Lower leg skin (tissue), 4 donors: ENCODE measurements around the gene NES. TPM values are rescaled to one million over a fixed set of nuclear protein-coding genes. Genes with fewer than 3 reads are reported as not detected.

Source experiments
- DNase-seq, 2 donors: peaks; one replicate each; pipeline ENCODE4 v3.0.0-alpha.2; 2019; ENCODE audit warnings: low spot score in 2 of 2
- H3K4me3 ChIP-seq: fragments of 200-600 bp; sonication (generic); 2 replicates; pipeline ENCODE4 v1.5.1; 2017; ENCODE audit warnings: mild to moderate bottlenecking, low read depth; ENCODE audit not compliant: poor library complexity, severe bottlenecking
- POLR2A ChIP-seq, 2 donors: fragments of 450-650 bp; IDR thresholded peaks; one replicate each; pipeline ENCODE4 v1.6.1; 2016 to 2017; ENCODE audit warnings: antibody characterized with exemption in 2 of 2, mild to moderate bottlenecking in 1 of 2, moderate library complexity in 1 of 2
- WGBS, 2 donors: methylation state at CpG; one replicate each; pipeline ENCODE4 v1.1.5; 2018; 5-methylcytosine and 5-hydroxymethylcytosine counted together
- intact Hi-C: fragments of 100-400 bp; cut with DNase I; formaldehyde crosslinking; loops from one replicate; pipeline ENCODE4 v1.15.0; 2023; ENCODE audit warnings: low total_unique reads
- total RNA-seq, 4 donors: library from RNA; depleted of rRNA; stranded (reverse); fragments of >200 nt; gene quantifications; one replicate each; pipeline ENCODE4 v1.1.0, GENCODE V29; 2016
- TF ChIP-seq, protein P1 (sequence below), 3 donors: fragments of 450-650 bp; IDR thresholded peaks; one replicate each; pipeline ENCODE4 v1.5.1; 2016; ENCODE audit warnings: antibody characterized with exemption in 3 of 3, mild to moderate bottlenecking in 3 of 3, moderate library complexity in 2 of 3

The NES gene
- total RNA-seq, 4 donors from 2014 or later, result 2.4 to 8.9 (median 5.0) TPM

DNA sequence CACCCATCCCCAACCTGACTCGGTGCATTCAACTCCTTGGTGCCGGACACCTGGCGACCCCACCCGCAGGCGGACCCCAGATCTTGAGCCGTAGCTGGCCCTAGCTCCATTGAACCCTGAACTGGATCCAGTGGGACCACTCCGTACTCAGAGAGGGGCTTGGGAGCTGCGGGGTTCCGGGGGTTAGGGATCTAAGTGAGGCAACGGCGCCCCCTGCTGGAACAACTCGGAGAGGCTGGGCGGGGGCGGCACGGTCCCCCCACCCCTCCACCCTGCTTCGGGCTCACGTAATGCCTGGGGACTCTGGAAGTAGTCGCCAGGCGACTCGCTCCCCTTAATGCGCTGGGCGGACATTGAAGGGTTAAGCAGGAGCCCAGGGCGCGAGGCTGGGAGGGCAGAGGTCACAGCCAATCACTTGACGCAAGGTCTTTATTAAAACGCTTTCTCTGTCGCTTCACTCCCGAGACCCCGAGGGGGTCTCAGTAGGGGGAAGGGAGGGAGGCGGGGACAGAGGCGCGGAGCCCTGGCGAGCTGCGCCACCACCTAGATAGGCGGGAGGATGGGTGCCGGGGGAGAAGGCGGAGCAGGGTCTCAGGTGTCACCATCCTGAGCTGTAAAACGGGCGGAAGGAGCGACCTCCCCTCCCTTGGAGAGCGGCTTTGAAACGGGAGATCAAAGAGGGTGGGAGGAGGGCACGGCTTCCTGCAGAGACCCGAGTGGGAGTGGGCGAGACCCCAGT is 28.9 kb upstream of the NES start:
- 2% methylated on average over 45 of the region's 45 CpGs for WGBS, 2 donors
- peak in 1 of 2 donors; percentile 96 for DNase-seq
- intact Hi-C loops, result no loop called here
- H3K4me3 ChIP-seq, result peak overlapping the region; percentile 24
- TF ChIP-seq, protein P1, sequence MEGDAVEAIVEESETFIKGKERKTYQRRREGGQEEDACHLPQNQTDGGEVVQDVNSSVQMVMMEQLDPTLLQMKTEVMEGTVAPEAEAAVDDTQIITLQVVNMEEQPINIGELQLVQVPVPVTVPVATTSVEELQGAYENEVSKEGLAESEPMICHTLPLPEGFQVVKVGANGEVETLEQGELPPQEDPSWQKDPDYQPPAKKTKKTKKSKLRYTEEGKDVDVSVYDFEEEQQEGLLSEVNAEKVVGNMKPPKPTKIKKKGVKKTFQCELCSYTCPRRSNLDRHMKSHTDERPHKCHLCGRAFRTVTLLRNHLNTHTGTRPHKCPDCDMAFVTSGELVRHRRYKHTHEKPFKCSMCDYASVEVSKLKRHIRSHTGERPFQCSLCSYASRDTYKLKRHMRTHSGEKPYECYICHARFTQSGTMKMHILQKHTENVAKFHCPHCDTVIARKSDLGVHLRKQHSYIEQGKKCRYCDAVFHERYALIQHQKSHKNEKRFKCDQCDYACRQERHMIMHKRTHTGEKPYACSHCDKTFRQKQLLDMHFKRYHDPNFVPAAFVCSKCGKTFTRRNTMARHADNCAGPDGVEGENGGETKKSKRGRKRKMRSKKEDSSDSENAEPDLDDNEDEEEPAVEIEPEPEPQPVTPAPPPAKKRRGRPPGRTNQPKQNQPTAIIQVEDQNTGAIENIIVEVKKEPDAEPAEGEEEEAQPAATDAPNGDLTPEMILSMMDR (IDR thresholded peaks at IDR 0.05), result peak in 1 of 3 donors; percentile 59
- TF ChIP-seq POLR2A (IDR thresholded peaks at IDR 0.05), result no peak

DNA sequence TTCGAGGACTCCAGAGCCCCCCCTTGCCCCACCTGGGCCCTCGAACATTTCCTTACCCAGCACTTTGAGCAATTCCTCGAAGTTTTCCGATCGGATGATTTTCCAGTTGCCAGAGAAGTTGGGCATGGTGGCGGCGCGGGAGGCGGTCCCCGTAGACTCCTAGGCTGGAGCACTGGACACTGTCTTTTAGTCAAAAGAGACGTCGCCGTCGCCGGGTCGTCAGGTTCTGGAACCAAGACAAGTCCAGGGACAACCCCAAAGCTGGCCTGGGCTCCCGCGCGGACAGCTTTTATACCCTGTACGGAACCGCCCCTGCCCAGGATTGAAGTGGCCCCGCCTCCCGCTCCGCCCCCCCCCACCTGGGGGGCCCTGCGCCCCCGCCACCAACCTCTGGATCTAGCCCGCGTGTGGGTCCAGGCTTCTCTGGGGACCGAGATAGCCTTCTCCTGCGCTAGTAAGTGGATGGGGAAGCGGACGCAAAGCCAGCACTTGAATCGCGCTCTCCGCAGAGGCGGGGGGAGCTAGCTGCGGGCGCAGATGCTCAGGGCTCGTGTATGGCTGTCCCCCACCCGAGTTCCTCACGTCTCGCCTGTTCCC is 28.2 kb upstream of the NES start, which contains the start of gene CRABP2:
Gene CRABP2 (minus strand): TSS at position 263 of the 597 bp plus-strand sequence. CDS start 137 bp downstream, at position 126.
- DNase-seq, result peak in 1 of 2 donors; percentile 92
- TF ChIP-seq, protein P1 (IDR thresholded peaks at IDR 0.05), result no peak
- TF ChIP-seq POLR2A (IDR thresholded peaks at IDR 0.05), result no peak
- peak within 1 kb of the TSS; percentile 24 for H3K4me3 ChIP-seq
- intact Hi-C loops, result no loop called here
- 1% methylated on average over 17 to 39 of the region's 42 CpGs for WGBS, 2 donors

DNA sequence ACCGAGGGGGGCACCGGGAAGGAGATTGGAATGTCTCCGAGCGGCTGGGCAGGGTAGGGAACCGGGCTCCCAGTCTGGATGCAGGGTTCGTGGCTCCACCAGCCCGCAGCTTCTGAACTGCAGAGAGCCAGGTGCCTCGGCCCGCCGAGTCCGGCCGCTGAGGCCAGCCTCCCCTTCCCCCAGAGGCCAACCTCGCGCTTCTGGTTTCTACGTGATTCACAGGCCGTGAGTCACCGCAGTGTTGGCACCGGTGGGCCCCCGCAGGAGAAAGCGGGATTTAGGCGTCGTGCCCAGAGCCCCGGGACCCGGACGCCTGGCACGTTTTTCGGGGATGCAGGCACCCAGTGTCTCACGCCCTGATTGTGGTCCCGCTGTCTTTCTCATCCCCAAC is 27.7 kb upstream of the NES start:
- DNase-seq, result peak in 1 of 2 donors; percentile 94

DNA sequence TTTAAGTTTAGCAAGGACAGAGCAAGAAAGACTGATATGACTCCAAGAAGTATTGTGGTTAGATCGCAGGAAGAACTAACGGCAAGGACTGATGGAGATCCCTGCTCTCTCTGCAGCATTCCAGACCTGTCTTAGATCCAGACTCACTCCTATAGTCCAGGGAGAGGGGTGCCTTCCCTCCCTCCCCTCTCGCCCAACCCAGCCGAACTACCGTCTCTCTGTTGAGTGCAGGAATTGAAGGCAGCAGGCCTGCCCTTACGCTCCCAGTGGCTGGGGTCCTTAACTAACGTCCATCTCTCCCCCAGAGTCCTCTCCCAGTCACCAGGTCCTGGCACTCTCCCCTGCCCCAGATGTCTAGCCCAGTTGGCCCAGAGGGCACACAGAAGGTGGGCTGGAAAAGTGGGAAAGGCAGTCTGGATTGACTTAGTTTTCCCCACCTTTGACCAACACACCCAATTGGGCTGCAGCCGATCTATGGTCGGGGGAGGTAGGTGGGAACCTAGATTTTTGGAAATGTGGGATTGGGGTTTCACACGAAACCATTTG is 27.0 kb upstream of the NES start:
- H3K4me3 ChIP-seq, result no peak overlapping the region
- TF ChIP-seq, protein P1 (IDR thresholded peaks at IDR 0.05), result no peak
- DNase-seq, result no peak
- intact Hi-C loops, result no loop called here
- 44 to 56% methylated on average over 10 of the region's 10 CpGs for WGBS, 2 donors

More for the DNA sequence above, 27.7 kb upstream of the NES start:
- intact Hi-C loops, result no loop called here
- 3 to 5% methylated on average over 15 to 28 of the region's 29 CpGs for WGBS, 2 donors
- peak overlapping the region; percentile 14 for H3K4me3 ChIP-seq
- no peak for TF ChIP-seq POLR2A (IDR thresholded peaks at IDR 0.05)
- TF ChIP-seq, protein P1 (IDR thresholded peaks at IDR 0.05), result no peak

DNA sequence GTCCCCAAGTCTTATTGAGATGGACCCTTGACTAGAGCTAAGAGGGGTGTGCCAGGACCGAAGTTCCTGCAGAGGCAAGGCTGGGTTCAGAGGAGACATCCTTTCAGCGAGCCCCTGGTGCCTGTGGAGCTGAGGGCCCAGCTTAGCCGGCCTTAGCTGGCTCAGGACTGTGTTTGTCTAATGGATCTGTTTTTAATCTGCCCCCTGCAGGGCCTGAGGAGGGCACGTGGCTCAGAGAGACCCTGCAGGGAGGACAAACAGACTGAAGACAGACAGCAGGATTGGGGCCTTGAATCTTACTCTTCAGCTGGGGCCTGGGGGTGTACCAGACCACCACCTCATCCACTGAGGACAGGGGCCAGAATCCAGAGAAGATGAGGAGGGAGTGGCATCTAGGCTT is 26.5 kb upstream of the NES start:
- intact Hi-C loops, result no loop called here
- H3K4me3 ChIP-seq, result no peak overlapping the region
- 31 to 32% methylated on average over 3 to 4 of the region's 4 CpGs for WGBS, 2 donors
- TF ChIP-seq, protein P1 (IDR thresholded peaks at IDR 0.05), result no peak
- no peak for TF ChIP-seq POLR2A (IDR thresholded peaks at IDR 0.05)
- no peak for DNase-seq
